Fibroblast of lung (primary cell): ENCODE results near the gene LGI1. TPM values are rescaled to one million over a fixed set of nuclear protein-coding genes. Genes with fewer than 3 reads are reported as not detected.

ENCODE experiments used
- DNase-seq, 2 donors: peaks; one replicate each; pipeline versions ENCODE4 v3.0.0 to v3.0.0-alpha.2; 2010; ENCODE audit warnings: low read depth in 2 of 2
- H2AFZ ChIP-seq: 2 replicates; pipeline ENCODE4 v1.5.1; 2012; ENCODE audit warnings: low read length, control low read depth, inconsistent platforms
- H3K27ac ChIP-seq: 2 replicates; pipeline ENCODE4 v1.5.1; 2011; ENCODE audit warnings: low read length, control low read depth; ENCODE audit not compliant: insufficient read depth
- H3K27me3 ChIP-seq: 2 replicates; pipeline ENCODE4 v1.5.1; 2011; ENCODE audit warnings: mild to moderate bottlenecking, low read length; ENCODE audit not compliant: control insufficient read depth, insufficient read depth
- H3K36me3 ChIP-seq: 2 replicates; pipeline ENCODE4 v1.5.1; 2011; ENCODE audit warnings: low read length; ENCODE audit not compliant: control insufficient read depth, insufficient read depth
- H3K4me1 ChIP-seq: 2 replicates; pipeline ENCODE4 v1.5.1; 2011; ENCODE audit warnings: low read length; ENCODE audit not compliant: control insufficient read depth, insufficient read depth; ENCODE audit errors: extremely low read depth
- H3K4me2 ChIP-seq: 2 replicates; pipeline ENCODE4 v1.5.1; 2011; ENCODE audit warnings: low read length, control low read depth; ENCODE audit not compliant: insufficient read depth; ENCODE audit errors: extremely low read depth
- H3K4me3 ChIP-seq, 4 experiments: fragments of 200-600 bp in 1 of 4; sonication (generic) in 1 of 4; replicated peaks in 1 of 4; 2 replicates each; pipeline ENCODE4 v1.5.1; 2011 to 2016; ENCODE audit warnings: low read length in 4 of 4, low read depth in 3 of 4, mild to moderate bottlenecking in 3 of 4, control low read depth in 2 of 4, inconsistent platforms in 1 of 4, mixed read lengths in 1 of 4; ENCODE audit not compliant: insufficient read depth in 1 of 4; ENCODE audit errors: control extremely low read depth in 1 of 4
- H3K79me2 ChIP-seq: 2 replicates; pipeline ENCODE4 v1.5.1; 2012; ENCODE audit warnings: mild to moderate bottlenecking, low read length, inconsistent platforms; ENCODE audit not compliant: control insufficient read depth, insufficient read depth
- H3K9ac ChIP-seq: 2 replicates; pipeline ENCODE4 v1.5.1; 2011; ENCODE audit warnings: mild to moderate bottlenecking, low read length, control low read depth; ENCODE audit not compliant: insufficient read depth
- H3K9me3 ChIP-seq: 2 replicates; pipeline ENCODE4 v1.5.1; 2012; ENCODE audit warnings: low read depth, low read length; ENCODE audit not compliant: control insufficient read depth, insufficient read depth
- H4K20me1 ChIP-seq: 2 replicates; pipeline ENCODE4 v1.5.1; 2011; ENCODE audit warnings: low read length; ENCODE audit not compliant: control insufficient read depth, insufficient read depth; ENCODE audit errors: extremely low read depth
- EZH2 ChIP-seq: IDR thresholded peaks from 2 replicates; pipeline ENCODE4 v1.5.1; 2012; ENCODE audit warnings: low read length, control low read depth, mild to moderate bottlenecking; ENCODE audit errors: missing control alignments
- polyA plus RNA-seq, 2 donors: library from polyadenylated mRNA; depleted of rRNA in 1 of 2; stranded (reverse) in 1 of 2; unstranded in 1 of 2; fragments of >200 nt; gene quantifications; 2 replicates each; pipeline ENCODE4 v1.2.1, GENCODE V29; 2011 to 2012; ENCODE audit warnings: missing spikeins in 1 of 2
- total RNA-seq: library from RNA; depleted of rRNA; stranded (reverse); fragments of >200 nt; gene quantifications from 2 replicates; pipeline ENCODE4 v1.2.1, GENCODE V29; 2014
- TF ChIP-seq, protein P1 (sequence below), 2 donors: IDR thresholded peaks in 1 of 2; conservative IDR thresholded peaks in 1 of 2; 1 replicate in 1 of 2; 2 replicates in 1 of 2; pipeline ENCODE4 v1.5.1; 2011 to 2012; ENCODE audit warnings: low read length in 2 of 2, control low read depth in 1 of 2, inconsistent platforms in 1 of 2, low read depth in 1 of 2, mild to moderate bottlenecking in 1 of 2

The LGI1 gene
- total and polyA plus RNA-seq, 2 donors (not counting 1 experiment from before 2014, with no cell fraction given) = not detected

DNA sequence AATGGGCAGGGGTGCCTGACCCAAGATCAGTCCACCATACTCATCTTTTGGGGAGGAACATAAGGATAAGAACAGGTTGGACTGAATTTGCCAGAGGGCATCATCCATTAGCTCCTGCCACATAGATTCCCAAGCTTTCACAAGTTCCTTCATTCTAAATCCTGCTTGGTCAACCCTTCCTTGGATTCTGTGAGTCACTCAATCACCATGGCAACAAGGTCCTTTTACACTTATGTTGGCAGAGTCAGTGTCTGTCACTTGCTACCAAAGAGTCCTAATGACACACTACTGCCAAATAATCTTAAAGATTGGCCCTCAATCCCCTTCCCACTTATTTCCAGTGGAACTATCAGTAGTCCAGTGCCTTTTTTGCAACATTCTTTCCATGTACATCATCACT, 5.0 kb upstream of the LGI1 start:
- H3K9me3 ChIP-seq = no peaks in the 10 kb centered on the region
- TF ChIP-seq, protein P1, sequence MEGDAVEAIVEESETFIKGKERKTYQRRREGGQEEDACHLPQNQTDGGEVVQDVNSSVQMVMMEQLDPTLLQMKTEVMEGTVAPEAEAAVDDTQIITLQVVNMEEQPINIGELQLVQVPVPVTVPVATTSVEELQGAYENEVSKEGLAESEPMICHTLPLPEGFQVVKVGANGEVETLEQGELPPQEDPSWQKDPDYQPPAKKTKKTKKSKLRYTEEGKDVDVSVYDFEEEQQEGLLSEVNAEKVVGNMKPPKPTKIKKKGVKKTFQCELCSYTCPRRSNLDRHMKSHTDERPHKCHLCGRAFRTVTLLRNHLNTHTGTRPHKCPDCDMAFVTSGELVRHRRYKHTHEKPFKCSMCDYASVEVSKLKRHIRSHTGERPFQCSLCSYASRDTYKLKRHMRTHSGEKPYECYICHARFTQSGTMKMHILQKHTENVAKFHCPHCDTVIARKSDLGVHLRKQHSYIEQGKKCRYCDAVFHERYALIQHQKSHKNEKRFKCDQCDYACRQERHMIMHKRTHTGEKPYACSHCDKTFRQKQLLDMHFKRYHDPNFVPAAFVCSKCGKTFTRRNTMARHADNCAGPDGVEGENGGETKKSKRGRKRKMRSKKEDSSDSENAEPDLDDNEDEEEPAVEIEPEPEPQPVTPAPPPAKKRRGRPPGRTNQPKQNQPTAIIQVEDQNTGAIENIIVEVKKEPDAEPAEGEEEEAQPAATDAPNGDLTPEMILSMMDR (conservative IDR thresholded peaks at IDR 0.05 in 1 of 2, IDR thresholded peaks at IDR 0.05 in 1 of 2; ENCODE audit: low read depth in 1 of 2, low read length in 2 of 2) = no peak
- no peak for TF ChIP-seq EZH2
- DNase-seq = peak; percentile 22 to 57
- H3K9ac ChIP-seq = no peak overlapping the region
- H3K4me1 ChIP-seq = peaks cover 7% of the 10 kb centered on the region
- H3K4me3 ChIP-seq = no peak overlapping the region
- H3K36me3 ChIP-seq = no peaks in the 10 kb centered on the region
- H3K79me2 ChIP-seq = no peaks in the 10 kb centered on the region
- no peak overlapping the region for H3K4me2 ChIP-seq
- H4K20me1 ChIP-seq = no peaks in the 10 kb centered on the region
- no peak overlapping the region for H2AFZ ChIP-seq
- H3K27ac ChIP-seq = no peak overlapping the region
- peaks cover under 1% of the 10 kb centered on the region for H3K27me3 ChIP-seq

DNA sequence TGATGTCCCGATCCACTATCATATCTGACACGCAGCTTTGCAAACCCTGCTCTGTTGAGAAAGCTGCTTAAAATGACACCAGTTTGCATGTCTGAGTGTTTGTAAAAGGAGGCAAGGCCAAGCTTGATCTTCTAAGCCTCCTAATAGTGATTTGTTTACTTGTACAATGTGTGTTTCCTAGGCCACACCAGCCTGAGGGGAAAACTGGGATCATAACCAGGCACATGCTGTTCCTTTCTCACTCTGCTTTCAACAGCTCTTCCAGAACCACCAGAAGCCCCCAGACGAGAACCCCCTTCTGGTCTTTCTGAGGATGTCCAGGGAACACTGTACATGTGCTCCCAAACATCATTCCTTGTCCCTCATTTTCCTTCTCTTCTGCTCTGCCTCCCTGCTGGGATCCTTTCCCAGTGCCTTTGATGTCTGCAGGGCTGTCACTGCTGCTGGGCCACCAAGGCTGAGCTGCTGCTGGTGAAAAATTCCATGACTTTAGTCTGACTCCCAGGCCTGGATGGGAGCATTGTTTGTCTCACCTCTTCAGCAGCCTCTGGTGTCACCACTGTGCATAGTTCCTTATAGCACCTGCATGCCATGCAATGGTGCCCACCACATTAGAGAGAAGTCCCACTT, 4.0 kb upstream of the LGI1 start:
- Histone ChIP-seq H4K20me1 (no peaks in the 10 kb centered on the region), H3K4me3 (no peak overlapping the region), H3K79me2 (no peaks in the 10 kb centered on the region), H3K9ac (no peak overlapping the region), H2AFZ (no peak overlapping the region), H3K36me3 (no peaks in the 10 kb centered on the region), H3K4me2 (no peak overlapping the region), H3K9me3 (no peaks in the 10 kb centered on the region), H3K27me3 (peaks cover 3% of the 10 kb centered on the region), H3K27ac (no peak overlapping the region), H3K4me1 (peaks cover 6% of the 10 kb centered on the region)
- TF ChIP-seq EZH2 = no peak
- TF ChIP-seq, protein P1 (conservative IDR thresholded peaks at IDR 0.05 in 1 of 2, IDR thresholded peaks at IDR 0.05 in 1 of 2; ENCODE audit: low read depth in 1 of 2, low read length in 2 of 2) = no peak
- no peak for DNase-seq

DNA sequence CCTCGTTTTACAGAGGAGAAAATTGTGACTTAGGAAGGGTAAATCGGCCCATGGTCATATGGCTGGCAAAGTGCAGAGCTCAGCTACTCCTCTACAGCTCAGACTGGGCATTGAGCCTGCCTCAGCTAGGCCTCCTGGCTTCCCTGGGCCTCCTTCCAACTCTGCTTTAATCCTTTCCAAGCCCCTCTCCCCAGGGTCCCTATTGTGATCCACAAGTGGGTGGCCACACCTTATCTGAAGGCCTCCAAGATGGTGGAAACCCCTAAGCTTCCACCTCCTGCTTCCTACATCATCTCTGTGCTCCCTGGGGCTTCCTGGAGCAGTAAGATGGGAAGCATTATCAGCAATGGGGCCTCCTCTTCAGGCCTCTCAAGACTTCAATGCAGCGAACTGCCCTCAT, 3.0 kb upstream of the LGI1 start:
- H3K4me1 ChIP-seq = peaks cover 5% of the 10 kb centered on the region

More for the DNA sequence above, 3.0 kb upstream of the LGI1 start:
- TF ChIP-seq, protein P1 (conservative IDR thresholded peaks at IDR 0.05 in 1 of 2, IDR thresholded peaks at IDR 0.05 in 1 of 2; ENCODE audit: low read depth in 1 of 2, low read length in 2 of 2) = no peak
- TF ChIP-seq EZH2 = no peak
- no peak overlapping the region for H3K4me2 ChIP-seq
- no peaks in the 10 kb centered on the region for H4K20me1 ChIP-seq
- H3K27ac ChIP-seq = no peak overlapping the region
- H2AFZ ChIP-seq = no peak overlapping the region
- no peak overlapping the region for H3K4me3 ChIP-seq
- H3K9me3 ChIP-seq = no peaks in the 10 kb centered on the region
- H3K9ac ChIP-seq = no peak overlapping the region
- no peaks in the 10 kb centered on the region for H3K79me2 ChIP-seq
- no peaks in the 10 kb centered on the region for H3K36me3 ChIP-seq
- H3K27me3 ChIP-seq = peaks cover 3% of the 10 kb centered on the region
- no peak for DNase-seq
